NCI-H82 treated with DMSO at 0.1 percent for 48 hours (cell line): ENCODE measurements around the gene MTHFSD.

ENCODE experiments used
- DNase-seq: peaks from one replicate; lab custom pipeline; 2025; ENCODE audit not compliant: unreplicated experiment; lab: John Stamatoyannopoulos, UW

MTHFSD gene

GRCh38 chr16:86555704-86556075 is 655 bp upstream of the MTHFSD start:
- DNase-seq = no peak

DNA sequence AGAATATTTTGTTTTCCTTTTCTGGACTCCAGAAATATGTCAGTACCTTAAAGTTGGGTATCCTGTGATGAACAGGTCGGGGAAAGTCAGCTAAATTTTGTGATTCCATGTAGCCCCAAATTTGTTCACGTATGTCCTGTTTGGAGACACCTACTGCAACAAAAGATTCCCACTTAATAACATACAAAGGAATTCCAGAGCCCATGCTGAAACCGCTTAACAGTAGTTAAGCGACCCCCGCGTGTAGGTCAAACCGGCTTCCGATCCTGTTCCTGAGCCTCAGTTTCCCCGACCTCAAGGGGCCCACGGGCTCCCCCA is 477 bp downstream of the MTHFSD start:
- no peak for DNase-seq

DNA sequence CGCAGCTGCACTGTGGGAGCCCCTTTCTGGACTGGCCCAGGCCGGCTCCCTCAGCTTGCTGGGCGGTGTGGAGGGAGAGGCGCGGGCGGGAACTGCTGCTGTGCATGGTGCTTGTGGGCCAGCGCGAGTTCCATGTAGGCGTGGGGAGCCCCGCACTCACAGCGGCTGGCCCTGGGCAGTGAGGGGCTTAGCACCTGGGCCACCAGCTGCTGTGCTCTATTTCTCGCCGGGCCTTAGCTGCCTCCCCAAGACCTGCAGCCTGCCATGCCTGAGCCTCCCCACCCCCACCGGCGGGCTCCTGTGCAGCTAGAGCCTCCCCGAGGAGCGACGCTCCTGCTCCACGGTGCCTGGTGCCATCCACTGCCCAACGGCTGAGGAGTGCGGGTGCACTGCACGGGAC is 1.7 kb downstream of the MTHFSD start:
- DNase-seq = no peak

GRCh38 chr16:86550281-86550680 is 4.8 kb downstream of the MTHFSD start:
- no peak for DNase-seq

DNA sequence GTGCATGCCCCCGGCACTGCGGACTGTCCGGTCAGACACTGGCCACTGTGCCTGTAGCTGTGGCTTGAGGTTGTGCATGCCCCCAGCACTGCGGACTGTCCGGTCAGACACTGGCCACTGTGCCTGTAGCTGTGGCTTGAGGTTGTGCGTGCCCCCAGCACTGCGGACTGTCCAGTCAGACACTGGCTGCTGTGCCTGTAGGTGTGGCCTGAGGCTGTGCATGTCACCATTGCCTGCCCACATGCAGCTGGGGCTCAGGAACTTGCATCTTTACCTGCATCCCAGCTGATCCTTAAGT is 5.2 kb downstream of the MTHFSD start:
- no peak for DNase-seq

- DNase-seq = no peak
Observed at GRCh38 chr16:86549076-86549892, 5.8 kb downstream of the MTHFSD start.

DNA sequence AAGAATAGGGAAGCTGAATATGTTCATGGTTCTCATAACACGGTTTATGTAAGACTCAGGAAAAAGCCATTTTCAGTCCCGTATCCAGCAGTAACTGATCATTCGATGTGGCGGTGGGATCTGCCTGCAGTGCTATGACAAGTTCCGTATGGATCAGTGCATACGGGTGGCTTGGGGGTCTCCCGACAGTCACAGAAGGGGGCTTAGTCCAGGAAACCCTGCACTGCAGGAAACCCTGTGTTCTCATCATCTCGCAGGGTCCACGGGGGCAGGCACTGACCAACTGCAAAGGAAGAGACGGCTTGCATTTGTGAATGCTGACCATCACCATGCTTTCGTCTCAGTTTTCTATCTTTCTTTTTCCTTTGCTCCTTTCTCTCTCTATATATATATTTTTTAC is 7.7 kb downstream of the MTHFSD start:
- DNase-seq = no peak

GRCh38 chr16:86546638-86547013 is 8.4 kb downstream of the MTHFSD start:
- DNase-seq = no peak

GRCh38 chr16:86545954-86546637 is 8.9 kb downstream of the MTHFSD start:
- no peak for DNase-seq

DNA sequence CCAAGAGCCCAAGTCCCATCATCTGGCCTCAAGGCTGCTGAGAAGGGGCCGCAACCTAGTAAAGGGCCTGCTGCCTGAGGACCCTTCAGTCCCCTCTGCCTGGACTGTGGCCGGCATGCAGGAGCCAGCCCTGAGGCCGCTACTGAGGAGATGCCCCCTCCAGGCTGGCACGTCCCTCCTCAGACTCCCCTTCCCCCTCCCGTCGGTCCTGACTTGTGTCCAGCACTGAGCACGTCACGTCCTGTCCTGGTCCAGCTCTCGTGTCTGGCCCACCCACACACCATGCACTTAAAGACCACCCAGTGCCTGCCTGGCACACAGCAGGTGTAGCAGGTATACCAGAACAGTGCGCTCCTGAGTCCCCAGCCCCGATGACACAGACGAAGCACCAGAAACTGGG is 9.6 kb downstream of the MTHFSD start:
- DNase-seq = no peak

DNA sequence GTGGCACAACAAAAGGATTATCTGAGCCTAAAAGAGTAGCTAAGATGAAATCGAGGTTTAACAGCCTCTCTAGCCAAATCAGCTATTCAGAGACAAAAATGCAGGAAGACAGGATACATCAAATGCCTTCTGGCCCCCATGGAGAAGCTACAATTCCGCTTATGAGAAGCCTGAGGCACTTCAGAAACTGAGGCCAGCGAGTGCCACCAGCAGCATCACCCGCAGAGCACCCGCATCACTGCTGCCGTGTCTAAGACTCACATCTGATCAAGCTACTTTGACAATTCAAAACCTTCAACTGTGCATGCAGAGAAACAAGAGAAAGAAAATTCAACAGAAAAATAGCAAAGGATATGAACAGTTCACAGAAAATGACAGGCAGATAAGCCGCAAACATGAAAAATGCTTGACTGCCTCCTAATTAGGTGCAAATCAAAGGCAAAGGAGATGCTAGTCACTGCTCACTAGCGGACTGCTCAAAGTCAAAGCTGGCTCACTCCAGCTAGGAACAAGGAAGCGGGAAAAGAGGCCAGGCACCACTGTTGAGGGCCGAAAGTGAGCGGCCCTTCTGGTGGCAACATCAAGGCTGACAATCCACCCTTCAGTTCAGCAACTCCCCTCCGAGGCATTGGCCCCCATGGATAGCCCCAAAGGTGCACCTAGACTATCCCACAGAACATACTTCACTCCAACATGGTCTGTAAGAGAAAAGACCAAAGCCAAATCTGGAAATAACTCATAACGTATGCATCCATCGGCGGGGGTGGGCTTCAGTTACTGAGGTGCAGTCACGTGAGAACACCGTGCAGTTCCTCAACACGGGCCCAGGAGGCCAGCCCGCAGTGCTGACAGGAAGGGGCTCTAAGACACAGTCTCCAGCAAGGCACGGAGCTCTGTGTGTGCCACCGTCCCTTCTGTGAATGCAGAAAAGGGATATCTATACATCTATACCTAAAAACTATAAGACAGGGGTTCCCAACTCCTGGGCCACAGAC is 12.0 kb downstream of the MTHFSD start:
- DNase-seq = no peak

- DNase-seq = no peak
Observed at GRCh38 chr16:86541560-86541959, 13.5 kb downstream of the MTHFSD start.

- no peak for DNase-seq
Observed at GRCh38 chr16:86540894-86541293, 14.1 kb downstream of the MTHFSD start.

DNA sequence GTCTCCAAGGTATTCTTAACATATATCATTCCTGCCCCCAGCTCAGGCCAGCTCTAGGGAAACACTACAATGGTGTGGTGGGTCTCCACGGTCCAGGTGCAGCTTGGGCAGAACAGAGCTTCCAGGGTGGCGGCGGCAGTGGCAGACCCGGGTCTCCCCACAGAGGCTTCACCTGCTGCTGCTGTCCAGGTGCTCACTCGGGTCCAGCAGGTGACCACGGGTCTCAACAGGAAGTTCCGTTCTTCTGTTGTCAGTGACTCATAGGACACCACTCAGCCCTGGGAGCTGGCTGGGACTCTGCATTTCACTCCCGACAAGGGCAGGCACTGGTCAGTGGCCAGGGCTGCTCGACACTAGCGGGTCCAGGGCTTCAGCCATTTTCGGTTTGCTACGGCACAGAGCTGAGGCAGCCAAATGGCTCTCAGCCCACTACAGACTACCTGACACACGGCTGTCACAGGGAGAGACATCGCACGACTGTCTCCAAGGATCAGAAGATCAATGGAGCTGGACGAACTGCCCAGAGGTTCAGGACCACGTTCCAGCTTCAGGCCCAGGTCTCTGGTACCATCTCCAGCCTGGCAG is 16.7 kb downstream of the MTHFSD start:
- DNase-seq = no peak

- DNase-seq = no peak
Observed at GRCh38 chr16:86537486-86537885, 17.5 kb downstream of the MTHFSD start.

- no peak for DNase-seq
Observed at GRCh38 chr16:86536621-86537020, 18.4 kb downstream of the MTHFSD start.

GRCh38 chr16:86534779-86535615 is 20.0 kb downstream of the MTHFSD start:
- no peak for DNase-seq

DNA sequence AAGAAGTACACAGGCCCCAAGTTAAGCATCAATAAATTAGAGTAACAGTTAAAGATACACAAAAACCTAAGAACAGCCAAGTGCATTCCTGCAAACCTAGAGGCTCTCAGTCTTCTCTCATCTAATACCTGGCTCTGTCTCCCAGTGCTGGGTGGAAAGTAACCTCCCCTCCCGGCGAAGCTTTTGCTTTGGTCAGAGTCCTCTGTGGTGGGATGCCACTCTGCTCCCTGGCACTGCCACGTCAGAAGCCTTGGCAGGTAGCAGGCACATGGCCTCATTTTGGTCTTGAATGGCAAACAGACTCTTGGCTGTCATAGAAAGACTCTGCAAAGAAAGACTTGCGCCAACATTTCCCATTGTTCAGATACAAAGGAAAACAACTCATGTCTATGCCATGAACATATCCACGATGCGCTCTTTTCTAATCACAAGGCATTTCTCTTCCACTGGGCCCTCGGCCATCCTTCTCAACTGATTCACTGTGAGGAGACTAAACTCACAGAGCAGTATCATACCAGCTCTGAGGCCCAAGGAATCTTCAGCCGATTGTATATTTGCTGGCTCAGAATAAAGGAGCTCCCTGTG is 21.2 kb downstream of the MTHFSD start:
- DNase-seq = no peak

GRCh38 chr16:86533076-86533475 is 22.0 kb downstream of the MTHFSD start:
- DNase-seq = no peak

DNA sequence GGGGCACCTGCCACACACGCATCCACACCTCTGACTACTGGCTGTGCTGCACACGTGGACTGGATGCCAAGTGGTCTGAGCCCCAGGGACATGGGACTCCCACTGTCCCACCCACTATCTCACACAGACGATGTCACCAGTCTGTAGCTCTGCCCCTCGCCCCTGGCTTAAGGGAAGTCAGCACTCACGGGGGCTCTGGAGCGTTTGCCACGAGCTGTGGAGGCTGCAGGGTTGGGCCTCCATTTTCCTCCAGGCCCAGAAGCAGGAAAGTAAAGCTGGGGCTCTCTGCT is 22.6 kb downstream of the MTHFSD start:
- DNase-seq = no peak
